HG03175 (cell line): Measurements from ENCODE around the gene TSPYL4.

Experiments used
- ATAC-seq: cut with Tn5 transposase; IDR thresholded peaks from one replicate; pipeline ENCODE4 v1.9.1; 2021; ENCODE audit warnings: mild to moderate bottlenecking, moderate library complexity; ENCODE audit not compliant: unreplicated experiment

Gene TSPYL4

GRCh38 chr6:116229287-116229913 lies 24.5 kb downstream of the TSPYL4 start:
- ATAC-seq, result no peak

DNA sequence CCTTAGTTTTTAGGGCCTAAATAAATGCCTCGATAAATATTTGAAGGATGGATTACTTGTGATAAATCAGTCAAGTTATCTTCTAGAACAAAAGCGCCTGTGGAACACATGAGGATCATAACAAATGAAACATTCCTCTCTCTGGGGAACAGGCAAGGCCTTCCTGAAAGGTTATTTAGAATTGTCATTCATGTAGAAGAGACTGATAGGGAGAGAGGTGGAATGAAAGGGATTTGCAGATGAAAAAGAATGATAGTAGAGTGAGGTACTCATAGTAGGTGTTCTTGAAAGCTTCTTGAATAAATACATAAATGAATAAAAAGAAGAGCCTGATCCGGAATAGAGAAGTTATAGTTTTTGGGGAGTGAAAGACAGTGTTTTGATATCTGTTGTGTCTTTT lies 30.5 kb downstream of the TSPYL4 start:
- no peak for ATAC-seq

GRCh38 chr6:116221911-116222310 lies 32.0 kb downstream of the TSPYL4 start:
- ATAC-seq, result no peak

DNA sequence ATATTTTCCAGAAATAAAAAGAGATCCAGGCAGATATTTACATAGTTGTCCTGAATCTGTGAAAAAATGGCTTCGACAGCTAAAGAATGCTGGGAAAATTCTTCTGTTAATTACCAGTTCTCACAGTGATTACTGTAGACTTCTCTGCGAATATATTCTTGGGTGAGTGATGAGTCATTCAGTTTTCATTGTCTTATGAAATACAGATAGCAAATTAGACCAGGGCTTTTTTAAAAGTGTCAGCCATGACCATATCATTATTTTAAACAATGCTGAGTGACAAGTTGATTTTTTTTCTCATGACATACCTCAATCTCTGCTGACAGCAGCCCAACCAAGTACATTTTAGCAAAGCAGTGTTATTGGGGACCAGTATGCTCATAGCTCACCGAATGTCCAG lies 32.8 kb downstream of the TSPYL4 start:
- ATAC-seq, result no peak

GRCh38 chr6:116218866-116219265 lies 35.0 kb downstream of the TSPYL4 start:
- no peak for ATAC-seq

DNA sequence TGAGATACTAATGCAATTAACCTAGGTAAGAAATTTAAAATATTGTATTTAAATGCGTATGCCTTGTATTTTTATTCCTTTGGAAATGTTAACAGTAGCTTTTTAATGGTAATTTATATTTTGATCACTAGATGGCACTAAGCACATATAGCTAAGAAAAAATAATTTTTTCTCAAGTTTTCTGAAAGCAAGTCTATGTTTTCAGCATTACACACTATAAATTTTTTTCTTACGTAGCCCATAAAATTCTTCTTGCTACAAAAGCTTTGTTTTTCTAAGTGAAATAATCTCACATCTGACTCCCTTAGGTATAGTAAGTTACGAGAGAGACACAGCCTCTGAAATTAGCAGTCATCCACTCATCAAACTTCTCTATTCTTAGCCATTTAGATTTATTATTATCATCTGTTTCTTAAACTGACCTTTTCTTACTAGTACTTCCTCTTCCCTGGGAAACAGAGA lies 35.7 kb downstream of the TSPYL4 start:
- ATAC-seq, result no peak

GRCh38 chr6:116217069-116217468 lies 36.8 kb downstream of the TSPYL4 start:
- ATAC-seq, result no peak

GRCh38 chr6:116215414-116215813 lies 38.5 kb downstream of the TSPYL4 start:
- no peak for ATAC-seq

- ATAC-seq, result no peak
Observed at GRCh38 chr6:116214681-116215080, 39.2 kb downstream of the TSPYL4 start.

- no peak for ATAC-seq
Observed at GRCh38 chr6:116210750-116211425, 43.0 kb downstream of the TSPYL4 start.

- ATAC-seq, result no peak
Observed at GRCh38 chr6:116210316-116210715, 43.6 kb downstream of the TSPYL4 start.

- no peak for ATAC-seq
Observed at GRCh38 chr6:116208056-116208785, 45.7 kb downstream of the TSPYL4 start.

DNA sequence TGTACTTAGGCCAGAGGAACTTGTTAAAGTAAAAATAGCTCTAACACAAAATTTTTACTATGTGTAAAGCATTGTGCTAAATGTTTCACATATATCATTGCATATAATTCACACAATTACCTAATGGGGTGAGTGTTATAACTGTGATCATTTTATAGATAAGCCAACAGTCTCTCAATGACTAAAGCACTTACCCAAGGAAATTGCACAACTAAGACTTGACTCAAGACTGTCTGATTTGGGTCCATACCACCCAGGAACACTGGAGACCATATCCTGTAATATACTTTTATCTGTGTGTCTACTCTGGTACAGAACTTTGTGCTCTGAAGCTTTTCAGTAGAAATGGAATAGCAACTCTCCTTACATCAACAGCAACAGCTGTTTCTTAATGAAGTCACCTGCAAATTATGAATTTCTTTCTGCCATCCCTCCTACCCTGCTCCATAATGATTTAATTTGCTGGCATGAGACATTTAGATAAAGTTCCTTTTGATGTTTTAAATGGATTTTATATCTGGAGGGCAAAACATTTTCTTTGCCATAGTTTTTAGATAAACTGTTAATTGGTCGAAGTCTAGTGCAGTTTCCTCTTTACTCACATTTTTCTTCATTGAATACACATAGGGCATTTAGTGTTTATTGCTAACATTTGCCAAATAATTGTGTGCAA lies 47.5 kb downstream of the TSPYL4 start:
- ATAC-seq, result no peak

DNA sequence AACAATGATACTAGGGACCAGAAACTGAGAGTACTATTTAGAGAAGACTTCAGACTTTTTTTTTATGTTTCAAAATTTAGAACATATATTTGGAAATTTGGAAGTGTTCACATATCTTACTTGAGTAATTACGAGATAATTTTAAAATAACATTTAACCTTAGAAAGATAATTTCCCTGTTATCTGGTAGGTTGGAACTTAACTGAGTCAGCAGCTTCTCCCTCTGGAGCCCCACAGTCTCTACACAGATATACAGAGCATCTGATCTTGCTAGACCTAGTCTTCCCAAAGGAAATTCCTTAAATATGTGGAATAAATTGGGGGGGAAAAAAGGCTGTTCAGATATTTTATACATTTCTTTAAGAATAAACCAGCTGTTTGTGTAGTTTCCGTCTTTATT lies 48.6 kb downstream of the TSPYL4 start:
- ATAC-seq, result no peak

DNA sequence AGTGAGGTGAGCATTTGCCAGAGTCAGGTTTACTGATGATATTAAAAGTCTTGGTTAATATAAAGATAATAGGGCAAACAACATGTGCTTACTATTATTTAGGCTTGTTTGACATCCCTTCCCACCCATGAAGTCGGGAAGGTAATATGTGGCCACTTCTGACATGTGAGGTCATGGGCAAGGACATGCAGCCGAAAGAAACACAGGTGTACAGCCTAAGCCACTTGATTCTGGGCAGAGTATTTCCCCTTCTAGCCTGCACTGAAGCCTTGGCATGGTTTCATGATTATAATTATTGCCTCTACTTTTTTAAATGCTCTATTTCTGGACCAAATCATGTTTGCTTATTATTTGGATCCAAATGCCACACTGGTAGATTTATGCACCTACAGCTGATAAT lies 52.3 kb downstream of the TSPYL4 start:
- no peak for ATAC-seq

GRCh38 chr6:116200619-116201249 lies 53.1 kb downstream of the TSPYL4 start:
- no peak for ATAC-seq
